Left lung (tissue), 10 donors: ENCODE measurements around the gene NPAS4. TPM values are rescaled to one million over a fixed set of nuclear protein-coding genes. Genes with fewer than 3 reads are reported as not detected.

Source experiments
- ATAC-seq: fragments of 200-7000 bp; cut with Tn5 transposase; one replicate; pipeline ENCODE4 v1.9.1; 2020; ENCODE audit warnings: moderate library complexity
- DNase-seq, 4 donors: peaks; one replicate each; pipeline ENCODE4 v3.0.0-alpha.2; 2013 to 2020
- H3K27ac ChIP-seq, 2 donors: fragments of 200-600 bp; sonication (generic) in 1 of 2; one replicate each; pipeline versions ENCODE4 v1.5.0 to v1.8.0; 2020 to 2021
- H3K27me3 ChIP-seq, 2 donors: fragments of 200-600 bp; sonication (generic) in 1 of 2; one replicate each; pipeline versions ENCODE4 v1.5.0 to v1.8.0; 2020 to 2021
- H3K36me3 ChIP-seq, 2 donors: fragments of 200-600 bp; sonication (generic) in 1 of 2; one replicate each; pipeline versions ENCODE4 v1.5.0 to v1.8.0; 2020 to 2021
- H3K4me1 ChIP-seq, 2 donors: fragments of 200-600 bp; one replicate each; pipeline ENCODE4 v1.8.0; 2021
- H3K4me3 ChIP-seq, 2 donors: fragments of 200-600 bp; sonication (generic) in 1 of 2; one replicate each; pipeline versions ENCODE4 v1.5.0 to v1.8.0; 2020 to 2021; ENCODE audit warnings: mild to moderate bottlenecking in 1 of 2
- H3K9me3 ChIP-seq, 2 donors: fragments of 200-600 bp; sonication (generic) in 1 of 2; one replicate each; pipeline versions ENCODE4 v1.5.0 to v1.8.0; 2020 to 2021
- CTCF ChIP-seq, 2 donors: fragments of 200-600 bp; sonication (generic) in 1 of 2; IDR thresholded peaks; one replicate each; pipeline versions ENCODE4 v1.5.0 to v1.8.0; 2021; ENCODE audit warnings: antibody characterized with exemption in 2 of 2
- intact Hi-C, 2 donors: fragments of 100-400 bp; cut with DNase I; formaldehyde crosslinking; loops; one replicate each; pipeline versions ENCODE4 v1.11.2 to v1.14.2; 2022
- polyA plus RNA-seq, 6 donors: library from polyadenylated mRNA; unstranded; fragments of 120-200 nt; gene quantifications; one replicate each; pipeline ENCODE4 v1.2.1, GENCODE V29; 2013; ENCODE audit not compliant: insufficient read length in 6 of 6
- total RNA-seq, 2 donors: library from RNA; stranded (reverse); fragmentation: NEBNext Ultra II Directional; extraction: Animal tissue kit (Norgen Biotek cat#: 25700); gene quantifications; one replicate each; pipeline ENCODE4 v1.2.1, GENCODE V29; 2021
- donor health status: DM: no; HTN: yes; CAD: no.
- donor health status: DM: no; HTN: no; CAD: no.

The NPAS4 gene
- total and polyA plus RNA-seq, 8 donors = 0.06 to 0.64 (median 0.21) TPM; not detected in 1

DNA sequence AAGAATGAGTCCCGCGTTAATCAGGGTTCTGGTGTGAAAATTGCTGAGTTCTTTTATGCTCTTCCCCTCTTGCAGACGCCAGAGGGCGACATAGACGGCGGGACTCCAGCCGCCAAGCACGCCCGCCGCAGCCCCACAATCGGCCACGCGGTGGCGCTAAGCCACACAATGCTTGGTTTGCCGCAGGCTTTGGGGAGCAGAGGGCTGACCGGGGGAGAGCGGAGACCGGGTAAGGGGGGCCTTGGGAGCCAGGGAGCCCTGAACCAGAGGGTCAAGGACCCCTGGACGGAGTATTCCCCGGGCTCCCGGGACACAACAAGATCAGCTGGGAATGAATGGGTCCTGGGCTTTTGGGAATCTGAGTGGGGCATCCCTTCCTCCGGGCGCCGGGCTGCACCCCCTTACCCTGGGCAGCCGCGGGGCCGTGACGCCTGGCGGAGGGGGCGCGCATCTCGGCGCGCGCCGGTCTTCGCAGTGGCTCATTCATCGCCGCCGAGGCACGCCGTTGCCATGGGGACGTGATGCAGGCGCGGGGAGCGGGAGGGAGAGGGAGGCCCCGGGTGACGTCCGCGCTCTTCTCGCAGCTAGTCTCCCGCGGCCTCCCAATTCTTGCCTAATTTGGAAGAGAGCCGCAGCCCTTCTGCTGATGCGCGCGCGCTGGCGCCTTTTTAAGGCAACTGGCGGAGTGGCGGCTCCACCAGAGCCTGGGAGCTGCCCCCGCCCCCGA lies 12.2 kb upstream of the NPAS4 start:
- Histone ChIP-seq H3K27me3 (peaks cover 6 to 62% of the 10 kb centered on the region in 2 donors), H3K4me1 (peaks cover 6 to 10% of the 10 kb centered on the region in 2 donors), H3K9me3 (no peaks in the 10 kb centered on the region), H3K27ac (no peak overlapping the region), H3K4me3 (peak overlapping the region; percentile 13 to 27), H3K36me3 (no peaks in the 10 kb centered on the region)
- ATAC-seq (peak; percentile 99), DNase-seq (peak; percentile 84 to 98 (median 89))
- TF ChIP-seq CTCF (IDR thresholded peaks at IDR 0.05) = peak; percentile 100
- intact Hi-C loops = no loop called here

GRCh38 chr11:66409226-66409625 lies 11.6 kb upstream of the NPAS4 start:
- H3K4me1 ChIP-seq = peaks cover 6 to 10% of the 10 kb centered on the region in 2 donors
- DNase-seq (no peak), ATAC-seq (no peak)
- no peaks in the 10 kb centered on the region for H3K36me3 ChIP-seq
- no peak overlapping the region for H3K27ac ChIP-seq
- peaks cover 6 to 65% of the 10 kb centered on the region in 2 donors for H3K27me3 ChIP-seq
- intact Hi-C loops = no loop called here
- no peak for TF ChIP-seq CTCF (IDR thresholded peaks at IDR 0.05)
- no peaks in the 10 kb centered on the region for H3K9me3 ChIP-seq
- H3K4me3 ChIP-seq = peak overlapping the region in 1 of 2 donors; percentile 27

DNA sequence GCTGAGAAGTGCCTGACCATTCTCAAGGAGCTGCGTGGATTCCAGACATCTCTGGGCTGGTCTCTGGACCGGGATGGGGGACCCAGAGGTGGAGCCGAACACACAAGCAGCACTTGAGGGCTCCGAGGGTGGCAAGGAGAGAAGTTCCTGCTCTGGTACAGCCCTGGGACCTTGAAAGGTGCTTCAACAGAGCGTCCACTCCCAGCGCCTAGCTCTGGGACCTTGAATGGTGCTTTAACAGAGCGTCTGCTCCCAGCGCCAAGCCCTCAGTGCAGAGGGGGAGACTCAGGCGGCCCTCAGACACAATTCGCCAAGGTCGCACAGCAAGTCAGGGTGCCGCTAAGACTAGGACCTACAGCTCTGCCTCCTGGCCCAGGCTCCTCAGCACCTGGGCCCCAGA lies 10.6 kb upstream of the NPAS4 start:
- no peaks in the 10 kb centered on the region for H3K9me3 ChIP-seq
- H3K36me3 ChIP-seq = no peaks in the 10 kb centered on the region
- H3K4me1 ChIP-seq = peaks cover 6 to 10% of the 10 kb centered on the region in 2 donors
- DNase-seq (no peak), ATAC-seq (no peak)
- H3K27me3 ChIP-seq = peaks cover 6 to 75% of the 10 kb centered on the region in 2 donors
- H3K4me3 ChIP-seq = no peak overlapping the region
- no peak for TF ChIP-seq CTCF (IDR thresholded peaks at IDR 0.05)
- intact Hi-C loops = no loop called here
- H3K27ac ChIP-seq = no peak overlapping the region

DNA sequence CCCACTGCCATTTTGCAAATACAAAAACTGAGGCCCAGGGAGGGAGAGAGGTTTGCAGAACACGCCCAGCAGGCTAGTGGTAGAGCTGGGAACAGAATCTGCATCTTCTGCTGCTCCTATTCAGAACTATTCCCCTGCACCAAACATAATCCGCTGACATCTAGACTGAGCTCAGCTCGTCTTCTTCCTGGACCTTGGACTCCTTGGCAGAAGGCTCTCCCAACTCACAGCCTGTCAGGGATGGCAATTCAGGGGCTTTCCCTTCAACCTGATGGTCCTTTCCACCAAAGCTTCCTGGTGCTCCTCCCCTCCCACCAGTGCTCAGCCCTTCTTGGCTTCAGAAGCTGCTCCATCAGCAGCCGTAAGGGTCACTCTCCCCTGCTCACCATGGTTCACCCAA lies 9.5 kb upstream of the NPAS4 start:
- Histone ChIP-seq H3K9me3 (no peaks in the 10 kb centered on the region), H3K4me1 (peaks cover 6 to 10% of the 10 kb centered on the region in 2 donors), H3K27me3 (peaks cover 6 to 79% of the 10 kb centered on the region in 2 donors), H3K36me3 (no peaks in the 10 kb centered on the region), H3K27ac (no peak overlapping the region), H3K4me3 (no peak overlapping the region)
- no peak for TF ChIP-seq CTCF (IDR thresholded peaks at IDR 0.05)
- DNase-seq (no peak), ATAC-seq (no peak)
- intact Hi-C loops = no loop called here

- TF ChIP-seq CTCF (IDR thresholded peaks at IDR 0.05) = no peak
- H3K4me3 ChIP-seq = no peak overlapping the region
- DNase-seq (no peak), ATAC-seq (no peak)
- H3K4me1 ChIP-seq = peaks cover 6 to 10% of the 10 kb centered on the region in 2 donors
- intact Hi-C loops = no loop called here
- H3K27ac ChIP-seq = no peak overlapping the region
- H3K9me3 ChIP-seq = no peaks in the 10 kb centered on the region
- H3K27me3 ChIP-seq = peaks cover 6 to 87% of the 10 kb centered on the region in 2 donors
- H3K36me3 ChIP-seq = no peaks in the 10 kb centered on the region
Measured at GRCh38 chr11:66412110-66412509, 8.7 kb upstream of the NPAS4 start.
